A549 (cell line): Measurements from ENCODE around the gene SORCS2. TPM values are rescaled to one million over a fixed set of nuclear protein-coding genes. Genes with fewer than 3 reads are reported as not detected.

Experiments
- ATAC-seq, 2 experiments: fragments of 200-7000 bp in 1 of 2; fragments of >200 bp in 1 of 2; cut with Nextera tagmentation in 1 of 2; cut with Tn5 transposase in 1 of 2; 3 replicates each; pipeline versions ENCODE4 v1.8.0 to v1.9.1; 2018 to 2020; ENCODE audit warnings: mild to moderate bottlenecking in 1 of 2, moderate library complexity in 1 of 2
- CTCF ChIA-PET: fragments of 300-600 bp; sonication (Branson Sonifier 250); formaldehyde crosslinking; extraction: SDS; loops from one replicate; lab custom pipeline; 2021; ENCODE audit warnings: antibody characterized with exemption, inconsistent platforms; lab: Yijun Ruan, JAX
- POLR2A ChIA-PET: fragments of 350-600 bp; formaldehyde crosslinking; extraction: SDS; loops from one replicate; lab custom pipeline; 2021; ENCODE audit warnings: antibody characterized with exemption, inconsistent platforms; lab: Yijun Ruan, JAX
- DNase-seq, 2 experiments: peaks; one replicate each; pipeline versions ENCODE4 v3.0.0 to v3.0.0-alpha.2; 2011 to 2016; ENCODE audit warnings: low read depth in 1 of 2, low spot score in 1 of 2
- FAIRE-seq: peaks from 2 replicates; lab custom pipeline; 2011; peaks lifted over from hg19 to GRCh38; lab: Jason Lieb, UNC
- H3K27ac ChIP-seq, 2 experiments: fragments of >200 bp; sonication (Bioruptor Twin); formaldehyde crosslinking; 3 replicates each; pipeline ENCODE4 v1.5.1; 2016 to 2017
- H3K4me1 ChIP-seq: fragments of >200 bp; sonication (Bioruptor Twin); formaldehyde crosslinking; 3 replicates; pipeline ENCODE4 v1.6.1; 2016
- H3K4me2 ChIP-seq: fragments of >200 bp; sonication (Bioruptor Twin); formaldehyde crosslinking; 3 replicates; pipeline ENCODE4 v1.6.1; 2016
- H3K4me3 ChIP-seq: fragments of >200 bp; sonication (Bioruptor Twin); formaldehyde crosslinking; 3 replicates; pipeline ENCODE4 v1.5.1; 2016
- H3K9me3 ChIP-seq: fragments of >200 bp; sonication (Bioruptor Twin); formaldehyde crosslinking; 3 replicates; pipeline ENCODE4 v1.6.1; 2016
- BCL3 ChIP-seq: fragments of >200 bp; sonication (Bioruptor Twin); formaldehyde crosslinking; IDR thresholded peaks from 3 replicates; pipeline ENCODE4 v1.6.1; 2016
- CBX2 ChIP-seq: fragments of 200-600 bp; sonication (generic); IDR thresholded peaks from 2 replicates; pipeline ENCODE4 v1.6.1; 2016; ENCODE audit warnings: low read depth, mild to moderate bottlenecking, borderline replicate concordance
- CEBPB ChIP-seq, 2 experiments: fragments of >200 bp in 1 of 2; sonication (Bioruptor Twin) in 1 of 2; formaldehyde crosslinking in 1 of 2; IDR thresholded peaks; 2 replicates each; pipeline ENCODE4 v1.6.1; 2012 to 2016
- CTCF ChIP-seq: fragments of >200 bp; sonication (Bioruptor Twin); formaldehyde crosslinking; IDR thresholded peaks from 3 replicates; pipeline ENCODE4 v1.5.1; 2016
- E2F6 ChIP-seq: IDR thresholded peaks from 2 replicates; pipeline ENCODE4 v1.6.1; 2012; ENCODE audit warnings: low read depth, borderline replicate concordance
- EHF ChIP-seq: fragments of 250-450 bp; sonication (Bioruptor Pico); IDR thresholded peaks from 2 replicates; pipeline ENCODE4 v1.5.0; 2020; ENCODE audit warnings: mild to moderate bottlenecking
- ELK1 ChIP-seq: fragments of 150-350 bp; IDR thresholded peaks from 2 replicates; pipeline ENCODE4 v1.6.1; 2014; ENCODE audit warnings: low read depth, mild to moderate bottlenecking, low read length
- ESRRA ChIP-seq: fragments of 150-350 bp; IDR thresholded peaks from 2 replicates; pipeline ENCODE4 v1.6.1; 2014; ENCODE audit warnings: mild to moderate bottlenecking, low read length, borderline replicate concordance
- GATA3 ChIP-seq: IDR thresholded peaks from 2 replicates; pipeline ENCODE4 v1.6.1; 2012; ENCODE audit warnings: borderline replicate concordance
- HDAC2 ChIP-seq: fragments of 200-600 bp; sonication (generic); IDR thresholded peaks from 2 replicates; pipeline ENCODE4 v1.6.1; 2016
- HOXB5 ChIP-seq: fragments of 250-450 bp; sonication (Bioruptor Pico); IDR thresholded peaks from 2 replicates; pipeline ENCODE4 v1.5.0; 2020; ENCODE audit warnings: mild to moderate bottlenecking, moderate library complexity
- JUN ChIP-seq, 2 experiments: fragments of >200 bp; sonication (Bioruptor Twin); formaldehyde crosslinking; IDR thresholded peaks; 2 replicates in 1 of 2; 3 replicates in 1 of 2; pipeline ENCODE4 v1.6.1; 2016 to 2017
- JUNB ChIP-seq: fragments of >200 bp; sonication (Bioruptor Twin); formaldehyde crosslinking; IDR thresholded peaks from 2 replicates; pipeline ENCODE4 v1.6.1; 2016
- KDM1A ChIP-seq: fragments of 200-600 bp; sonication (generic); IDR thresholded peaks from 2 replicates; pipeline ENCODE4 v1.6.1; 2016; ENCODE audit warnings: low read depth, mild to moderate bottlenecking
- NFE2L2 ChIP-seq: fragments of 150-350 bp; conservative IDR thresholded peaks from 2 replicates; pipeline ENCODE4 v1.6.1; 2014; ENCODE audit warnings: low read length
- NPAS2 ChIP-seq: fragments of 250-450 bp; sonication (Bioruptor Pico); IDR thresholded peaks from 2 replicates; pipeline ENCODE4 v1.8.0; 2022; ENCODE audit warnings: mild to moderate bottlenecking, moderate library complexity, borderline replicate concordance
- POLR2AphosphoS2 ChIP-seq: conservative IDR thresholded peaks from 2 replicates; pipeline ENCODE4 v1.6.1; 2012; ENCODE audit warnings: low read length, improper control_type of control experiment, inconsistent platforms
- RAD21 ChIP-seq, 2 experiments: fragments of >200 bp in 1 of 2; sonication (Bioruptor Twin) in 1 of 2; formaldehyde crosslinking in 1 of 2; IDR thresholded peaks in 1 of 2; conservative IDR thresholded peaks in 1 of 2; 2 replicates in 1 of 2; 3 replicates in 1 of 2; pipeline ENCODE4 v1.6.1; 2012 to 2018; ENCODE audit warnings: inconsistent platforms in 1 of 2
- RARB ChIP-seq: fragments of 250-450 bp; sonication (Bioruptor Pico); IDR thresholded peaks from 2 replicates; pipeline ENCODE4 v1.8.0; 2021; ENCODE audit warnings: mild to moderate bottlenecking, moderate library complexity
- RCOR1 ChIP-seq: fragments of 150-350 bp; IDR thresholded peaks from 2 replicates; pipeline ENCODE4 v1.6.1; 2014; ENCODE audit warnings: antibody characterized with exemption, low read length, low read depth
- RFX5 ChIP-seq: fragments of 450-650 bp; IDR thresholded peaks from 2 replicates; pipeline ENCODE4 v1.7.1; 2014; ENCODE audit warnings: antibody characterized with exemption, mild to moderate bottlenecking, moderate library complexity
- TFCP2L1 ChIP-seq: fragments of 250-450 bp; sonication (Bioruptor Pico); IDR thresholded peaks from 2 replicates; pipeline ENCODE4 v1.5.0; 2021; ENCODE audit warnings: mild to moderate bottlenecking
- ZC3H11A ChIP-seq: fragments of 450-650 bp; IDR thresholded peaks from 2 replicates; pipeline ENCODE4 v1.6.1; 2014; ENCODE audit warnings: antibody characterized with exemption, mild to moderate bottlenecking
- ZFP36 ChIP-seq: fragments of 450-650 bp; IDR thresholded peaks from 2 replicates; pipeline ENCODE4 v1.6.1; 2014; ENCODE audit warnings: borderline replicate concordance; ENCODE audit not compliant: partially characterized antibody
- ZNF302 ChIP-seq: fragments of 250-450 bp; sonication (Bioruptor Pico); IDR thresholded peaks from 2 replicates; pipeline ENCODE4 v1.9.0; 2021; ENCODE audit warnings: inconsistent platforms, mild to moderate bottlenecking, moderate library complexity
- WGBS: methylation state at CpG from one replicate; pipeline ENCODE4 v1.1.6; 2017; ENCODE audit errors: missing lambda C conversion rate; 5-methylcytosine and 5-hydroxymethylcytosine counted together
- polyA plus RNA-seq, 4 experiments: library from polyadenylated mRNA; depleted of rRNA in 3 of 4; stranded (reverse); fragments of >200 nt; fragmentation: RNase III in 1 of 4; extraction: RNeasy Plus Mini Kit Qiagen cat#74134 plus additional on column Dnase treatment in 1 of 4; gene quantifications; 2 replicates in 3 of 4; 3 replicates in 1 of 4; pipeline ENCODE4 v1.2.3, GENCODE V29; 2011 to 2017

The SORCS2 gene
- polyA plus RNA-seq, 2 of the 4 experiments (the other 2 are of a cell fraction), result 1.4 to 4.6 TPM

- no peak for FAIRE-seq
Measured at GRCh38 chr4:7498446-7499200, 306.3 kb downstream of the SORCS2 start.

GRCh38 chr4:7499661-7500060 is 307.3 kb downstream of the SORCS2 start:
- Histone ChIP-seq H3K9me3 (no peaks in the 10 kb centered on the region), H3K4me1 (no peaks in the 10 kb centered on the region), H3K4me3 (no peak overlapping the region), H3K27ac (no peak overlapping the region), H3K4me2 (no peak overlapping the region)
- DNase-seq, result no peak
- CTCF ChIA-PET, result interaction anchor here (0.6 kb wide), 1 partner anchor 1407 kb away, joined by 3 read pairs; no protein-coding TSS in a partner anchor
- no peak for ATAC-seq
- POLR2A ChIA-PET, result no interaction called here
- 66% methylated on average over 16 of the region's 16 CpGs for whole genome bisulfite sequencing
- FAIRE-seq, result no peak
- TF ChIP-seq NFE2L2 (no peak), ZFP36 (no peak), CEBPB (IDR thresholded peaks at IDR 0.05) (no peak), JUNB (no peak), ESRRA (no peak), HDAC2 (no peak), ELK1 (no peak), CBX2 (no peak), KDM1A (no peak), POLR2AphosphoS2 (no peak), TFCP2L1 (CRISPR knock-in tag) (no peak), NPAS2 (CRISPR knock-in tag) (no peak), JUN (IDR thresholded peaks at IDR 0.05) (no peak), ZNF302 (CRISPR knock-in tag) (no peak), CTCF (no peak), HOXB5 (CRISPR knock-in tag) (no peak)

More at GRCh38 chr4:7498446-7499200, 306.3 kb downstream of the SORCS2 start:
- no peak overlapping the region for H3K27ac ChIP-seq
- H3K4me3 ChIP-seq, result no peak overlapping the region
- TF ChIP-seq NFE2L2 (no peak), HOXB5 (CRISPR knock-in tag) (no peak), ELK1 (no peak), RAD21 (conservative IDR thresholded peaks at IDR 0.05 in 1 of 2, IDR thresholded peaks at IDR 0.05 in 1 of 2) (no peak), RCOR1 (no peak), RARB (CRISPR knock-in tag) (no peak), GATA3 (no peak), ZC3H11A (no peak), EHF (no peak), E2F6 (no peak), POLR2AphosphoS2 (no peak), BCL3 (no peak), CBX2 (no peak), RFX5 (no peak)
- H3K9me3 ChIP-seq, result no peaks in the 10 kb centered on the region
- H3K4me2 ChIP-seq, result no peak overlapping the region
- DNase-seq, result no peak
- WGBS, result 53% methylated on average over 9 of the region's 16 CpGs
- ChIA-PET POLR2A (no interaction called here), CTCF (no interaction called here)
- no peak for ATAC-seq
- H3K4me1 ChIP-seq, result no peaks in the 10 kb centered on the region
